Adrenal gland (tissue), 5 donors: ENCODE data around the gene AGBL5.

Source experiments
- POLR2A ChIP-seq, 2 donors: fragments of 450-650 bp; IDR thresholded peaks; one replicate each; pipeline ENCODE4 v1.6.1; 2017; ENCODE audit warnings: antibody characterized with exemption in 2 of 2, mild to moderate bottlenecking in 2 of 2, moderate library complexity in 1 of 2
- TF ChIP-seq, protein P1 (sequence below), 6 experiments: fragments of 450-650 bp in 4 of 6; fragments of 200-600 bp in 2 of 6; sonication (generic) in 1 of 6; IDR thresholded peaks; 1 replicate in 5 of 6; 2 replicates in 1 of 6; pipeline versions ENCODE4 v1.5.1 to v1.8.0; 2016 to 2021; ENCODE audit warnings: antibody characterized with exemption in 6 of 6, mild to moderate bottlenecking in 2 of 6, moderate library complexity in 1 of 6
- donor health status: DM: no; HTN: no; CAD: no.

- no peak for TF ChIP-seq POLR2A (IDR thresholded peaks at IDR 0.05)
- TF ChIP-seq, protein P1, sequence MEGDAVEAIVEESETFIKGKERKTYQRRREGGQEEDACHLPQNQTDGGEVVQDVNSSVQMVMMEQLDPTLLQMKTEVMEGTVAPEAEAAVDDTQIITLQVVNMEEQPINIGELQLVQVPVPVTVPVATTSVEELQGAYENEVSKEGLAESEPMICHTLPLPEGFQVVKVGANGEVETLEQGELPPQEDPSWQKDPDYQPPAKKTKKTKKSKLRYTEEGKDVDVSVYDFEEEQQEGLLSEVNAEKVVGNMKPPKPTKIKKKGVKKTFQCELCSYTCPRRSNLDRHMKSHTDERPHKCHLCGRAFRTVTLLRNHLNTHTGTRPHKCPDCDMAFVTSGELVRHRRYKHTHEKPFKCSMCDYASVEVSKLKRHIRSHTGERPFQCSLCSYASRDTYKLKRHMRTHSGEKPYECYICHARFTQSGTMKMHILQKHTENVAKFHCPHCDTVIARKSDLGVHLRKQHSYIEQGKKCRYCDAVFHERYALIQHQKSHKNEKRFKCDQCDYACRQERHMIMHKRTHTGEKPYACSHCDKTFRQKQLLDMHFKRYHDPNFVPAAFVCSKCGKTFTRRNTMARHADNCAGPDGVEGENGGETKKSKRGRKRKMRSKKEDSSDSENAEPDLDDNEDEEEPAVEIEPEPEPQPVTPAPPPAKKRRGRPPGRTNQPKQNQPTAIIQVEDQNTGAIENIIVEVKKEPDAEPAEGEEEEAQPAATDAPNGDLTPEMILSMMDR (IDR thresholded peaks at IDR 0.05): no peak
These were observed 54.5 kb downstream of the AGBL5 start for GRCh38 chr2:27105981-27106380.
